Naive thymus-derived CD4-positive, alpha-beta T cell (primary cell): ENCODE data around the gene TRAF3IP1. TPM values are rescaled to one million over a fixed set of nuclear protein-coding genes. Genes with fewer than 3 reads are reported as not detected.

ENCODE experiments used
- ATAC-seq: fragments of 150-1000 bp; cut with Tn5 transposase; 2 replicates; pipeline ENCODE4 v1.10.0; 2021; ENCODE audit warnings: mild to moderate bottlenecking, moderate library complexity
- CTCF ChIA-PET: fragments of 350-600 bp; sonication (Branson Sonifier 250); formaldehyde crosslinking; loops from one replicate; lab custom pipeline; 2021; ENCODE audit warnings: antibody characterized with exemption; lab: Charles Lee
- POLR2A ChIA-PET: fragments of 350-600 bp; sonication (Branson Sonifier 250); formaldehyde crosslinking; loops from one replicate; lab custom pipeline; 2021; ENCODE audit warnings: antibody characterized with exemption, inconsistent platforms; lab: Charles Lee
- DNase-seq, 9 donors: peaks; one replicate each; pipeline versions ENCODE4 v3.0.0 to v3.0.0-alpha.2; 2020 to 2022; ENCODE audit warnings: mixed read lengths in 1 of 9
- H3K27ac ChIP-seq: one replicate; pipeline ENCODE4 v1.7.0; 2013; ENCODE audit warnings: mild to moderate bottlenecking, low read depth, low read length, moderate library complexity
- H3K27me3 ChIP-seq, 2 donors: one replicate each; pipeline ENCODE4 v1.7.0; 2013; ENCODE audit warnings: low read length in 2 of 2, mild to moderate bottlenecking in 2 of 2, moderate library complexity in 2 of 2; ENCODE audit not compliant: control insufficient read depth in 2 of 2, insufficient read depth in 2 of 2
- H3K36me3 ChIP-seq, 3 experiments: 1 replicate in 2 of 3; 2 replicates in 1 of 3; pipeline ENCODE4 v1.7.0; 2013; ENCODE audit warnings: low read length in 3 of 3, mild to moderate bottlenecking in 3 of 3, moderate library complexity in 1 of 3; ENCODE audit not compliant: insufficient read depth in 3 of 3, control insufficient read depth in 2 of 3
- H3K4me1 ChIP-seq, 2 donors: one replicate each; pipeline ENCODE4 v1.7.0; 2013; ENCODE audit warnings: low read length in 2 of 2, mild to moderate bottlenecking in 2 of 2, moderate library complexity in 1 of 2; ENCODE audit not compliant: control insufficient read depth in 2 of 2, insufficient read depth in 2 of 2
- H3K4me3 ChIP-seq: 2 replicates; pipeline ENCODE4 v1.7.0; 2013; ENCODE audit warnings: mild to moderate bottlenecking, low read length
- H3K9me3 ChIP-seq, 3 experiments: 1 replicate in 2 of 3; 2 replicates in 1 of 3; pipeline ENCODE4 v1.7.0; 2013; ENCODE audit warnings: low read length in 3 of 3; ENCODE audit not compliant: control insufficient read depth in 2 of 3
- H3K27ac Mint-ChIP-seq, 9 donors: one replicate each; pipeline ENCODE4 v1.8.0; 2020 to 2022; ENCODE audit warnings: mixed read lengths in 9 of 9, mild to moderate bottlenecking in 8 of 9, moderate library complexity in 5 of 9, inconsistent platforms in 2 of 9
- H3K27me3 Mint-ChIP-seq, 5 donors: one replicate each; pipeline ENCODE4 v1.8.0; 2021 to 2022; ENCODE audit warnings: mixed read lengths in 5 of 5, mild to moderate bottlenecking in 1 of 5
- H3K36me3 Mint-ChIP-seq, 5 donors: one replicate each; pipeline ENCODE4 v1.8.0; 2020 to 2022; ENCODE audit warnings: mixed read lengths in 5 of 5, mild to moderate bottlenecking in 3 of 5, inconsistent platforms in 1 of 5
- H3K4me1 Mint-ChIP-seq, 7 donors: one replicate each; pipeline ENCODE4 v1.8.0; 2020 to 2022; ENCODE audit warnings: mixed read lengths in 7 of 7, mild to moderate bottlenecking in 3 of 7, inconsistent platforms in 1 of 7
- H3K4me3 Mint-ChIP-seq, 10 donors: one replicate each; pipeline ENCODE4 v1.8.0; 2020 to 2022; ENCODE audit warnings: mild to moderate bottlenecking in 10 of 10, mixed read lengths in 10 of 10, moderate library complexity in 6 of 10, inconsistent platforms in 2 of 10
- H3K9me3 Mint-ChIP-seq, 11 donors: one replicate each; pipeline ENCODE4 v1.8.0; 2020 to 2022; ENCODE audit warnings: mixed read lengths in 11 of 11, mild to moderate bottlenecking in 4 of 11, inconsistent platforms in 1 of 11, moderate library complexity in 1 of 11
- intact Hi-C, 2 donors: fragments of 100-400 bp; cut with micrococcal nuclease; formaldehyde crosslinking; loops; one replicate each; pipeline ENCODE4 v1.15.1; 2023
- polyA plus RNA-seq, 2 donors: library from polyadenylated mRNA; unstranded; fragments of 300-500 nt; fragmentation: Illumina TruSeq; gene quantifications; one replicate each; pipeline ENCODE4 v1.2.3, GENCODE V29; 2021
- total RNA-seq, 6 experiments: library from RNA in 5 of 6; stranded (reverse) in 5 of 6; gene quantifications; 1 replicate in 5 of 6; 2 replicates in 1 of 6; pipeline ENCODE4 v1.2.3 and lab custom pipeline; 2021 to 2026

TRAF3IP1 gene
- total and polyA plus RNA-seq, 7 experiments from 2014 or later, result 4.3 to 13.3 (median 7.4) TPM

- no peak for ATAC-seq
- H3K9me3 ChIP-seq, result no peaks in the 10 kb centered on the region
- H3K4me1 ChIP-seq, result peaks cover 10 to 11% of the 10 kb centered on the region in 2 donors
- DNase-seq, result no peak
- peak overlapping the region in 1 of 9 donors; percentile 75 for H3K27ac Mint-ChIP-seq
- H3K4me3 ChIP-seq, result no peak overlapping the region
- H3K36me3 Mint-ChIP-seq, result peaks cover 3 to 42% (median 26%) of the 10 kb centered on the region in 5 donors
- peaks cover 13 to 26% (median 20%) of the 10 kb centered on the region in 7 donors for H3K4me1 Mint-ChIP-seq
- CTCF ChIA-PET, result no interaction called here
- no peak overlapping the region for H3K4me3 Mint-ChIP-seq
- H3K9me3 Mint-ChIP-seq, result no peaks in the 10 kb centered on the region
- POLR2A ChIA-PET, result no interaction called here
- H3K27ac ChIP-seq, result no peak overlapping the region
- H3K27me3 ChIP-seq, result no peaks in the 10 kb centered on the region
- intact Hi-C loops, result no loop called here
- no peaks in the 10 kb centered on the region for H3K36me3 ChIP-seq
- no peaks in the 10 kb centered on the region for H3K27me3 Mint-ChIP-seq
Observed at GRCh38 chr2:238383743-238384380, 63.5 kb downstream of the TRAF3IP1 start.

- H3K36me3 Mint-ChIP-seq, result peaks cover 0 to 34% (median 21%) of the 10 kb centered on the region in 5 donors
- H3K4me1 Mint-ChIP-seq, result peaks cover 0 to 14% (median 0%) of the 10 kb centered on the region in 7 donors
- H3K36me3 ChIP-seq, result no peaks in the 10 kb centered on the region
- CTCF ChIA-PET, result no interaction called here
- H3K9me3 Mint-ChIP-seq, result peaks cover 0 to 1% (median 0%) of the 10 kb centered on the region in 11 donors
- no peak overlapping the region for H3K4me3 Mint-ChIP-seq
- no peaks in the 10 kb centered on the region for H3K4me1 ChIP-seq
- ATAC-seq, result peak; percentile 65
- H3K27me3 ChIP-seq, result no peaks in the 10 kb centered on the region
- no peak overlapping the region for H3K4me3 ChIP-seq
- no peak for DNase-seq
- H3K27ac Mint-ChIP-seq, result no peak overlapping the region
- POLR2A ChIA-PET, result no interaction called here
- no peaks in the 10 kb centered on the region for H3K9me3 ChIP-seq
- H3K27me3 Mint-ChIP-seq, result no peaks in the 10 kb centered on the region
- no peak overlapping the region for H3K27ac ChIP-seq
- intact Hi-C loops, result no loop called here
Observed at GRCh38 chr2:238387332-238387731, 67.0 kb downstream of the TRAF3IP1 start.

GRCh38 chr2:238388794-238389193, 68.5 kb downstream of the TRAF3IP1 start:
- intact Hi-C loops, result no loop called here
- H3K36me3 Mint-ChIP-seq, result peaks cover 0 to 22% (median 7%) of the 10 kb centered on the region in 5 donors
- peaks cover 0 to 1% (median 0%) of the 10 kb centered on the region in 11 donors for H3K9me3 Mint-ChIP-seq
- ATAC-seq (no peak), DNase-seq (no peak)
- CTCF ChIA-PET, result no interaction called here
- no peak overlapping the region for H3K4me3 Mint-ChIP-seq
- H3K4me1 Mint-ChIP-seq, result peaks cover 0 to 6% (median 0%) of the 10 kb centered on the region in 7 donors
- no peak overlapping the region for H3K27ac Mint-ChIP-seq
- Histone ChIP-seq H3K9me3 (no peaks in the 10 kb centered on the region), H3K4me3 (no peak overlapping the region), H3K27me3 (no peaks in the 10 kb centered on the region), H3K4me1 (no peaks in the 10 kb centered on the region), H3K27ac (no peak overlapping the region), H3K36me3 (no peaks in the 10 kb centered on the region)
- POLR2A ChIA-PET, result no interaction called here
- no peaks in the 10 kb centered on the region for H3K27me3 Mint-ChIP-seq

- Mint-ChIP-seq H3K27ac (no peak overlapping the region), H3K4me3 (no peak overlapping the region), H3K9me3 (peaks cover 0 to 1% (median 0%) of the 10 kb centered on the region in 11 donors), H3K27me3 (no peaks in the 10 kb centered on the region), H3K36me3 (peaks cover 0 to 22% (median 3%) of the 10 kb centered on the region in 5 donors), H3K4me1 (peaks cover 0 to 6% (median 0%) of the 10 kb centered on the region in 7 donors)
- intact Hi-C loops, result no loop called here
- Histone ChIP-seq H3K4me1 (no peaks in the 10 kb centered on the region), H3K9me3 (no peaks in the 10 kb centered on the region), H3K36me3 (no peaks in the 10 kb centered on the region), H3K4me3 (no peak overlapping the region), H3K27ac (no peak overlapping the region), H3K27me3 (no peaks in the 10 kb centered on the region)
- ChIA-PET POLR2A (no interaction called here), CTCF (no interaction called here)
- ATAC-seq, result no peak
- DNase-seq, result no peak
Observed at GRCh38 chr2:238389988-238390589, 69.8 kb downstream of the TRAF3IP1 start.

- no peaks in the 10 kb centered on the region for H3K4me1 ChIP-seq
- intact Hi-C loops, result no loop called here
- POLR2A ChIA-PET, result no interaction called here
- Mint-ChIP-seq H3K36me3 (peaks cover 0 to 22% (median 0%) of the 10 kb centered on the region in 5 donors), H3K27me3 (no peaks in the 10 kb centered on the region), H3K9me3 (peaks cover 0 to 1% (median 0%) of the 10 kb centered on the region in 11 donors), H3K27ac (no peak overlapping the region), H3K4me3 (no peak overlapping the region), H3K4me1 (peaks cover 0 to 6% (median 0%) of the 10 kb centered on the region in 7 donors)
- CTCF ChIA-PET, result interaction anchor here (0.6 kb wide), 1 partner anchor 1295 kb away, joined by 3 read pairs; no protein-coding TSS in a partner anchor
- ATAC-seq (no peak), DNase-seq (no peak)
- H3K9me3 ChIP-seq, result no peaks in the 10 kb centered on the region
- no peaks in the 10 kb centered on the region for H3K36me3 ChIP-seq
- no peak overlapping the region for H3K27ac ChIP-seq
- H3K27me3 ChIP-seq, result no peaks in the 10 kb centered on the region
- H3K4me3 ChIP-seq, result no peak overlapping the region
Observed at GRCh38 chr2:238391042-238391689, 70.8 kb downstream of the TRAF3IP1 start.

GRCh38 chr2:238396663-238397062, 76.3 kb downstream of the TRAF3IP1 start:
- Histone ChIP-seq H3K9me3 (no peaks in the 10 kb centered on the region), H3K27me3 (no peaks in the 10 kb centered on the region), H3K4me1 (no peaks in the 10 kb centered on the region), H3K27ac (no peak overlapping the region), H3K36me3 (peaks cover 0 to 3% (median 0%) of the 10 kb centered on the region in 3 experiments), H3K4me3 (no peak overlapping the region)
- CTCF ChIA-PET, result no interaction called here
- Mint-ChIP-seq H3K4me3 (no peak overlapping the region), H3K9me3 (peaks cover 0 to 1% (median 0%) of the 10 kb centered on the region in 11 donors), H3K27me3 (no peaks in the 10 kb centered on the region), H3K4me1 (peaks cover 0 to 3% (median 0%) of the 10 kb centered on the region in 7 donors), H3K27ac (no peak overlapping the region), H3K36me3 (peaks cover 0 to 15% (median 0%) of the 10 kb centered on the region in 5 donors)
- no peak for DNase-seq
- POLR2A ChIA-PET, result no interaction called here
- no peak for ATAC-seq
- intact Hi-C loops, result no loop called here
